ENCODE measurements around the gene TAF1B. TPM values are rescaled to one million over a fixed set of nuclear protein-coding genes. Genes with fewer than 3 reads are reported as not detected.

Gene TAF1B
- total RNA-seq, 2 donors from 2014 or later: 8.8 to 13.0 TPM

GRCh38 chr2:9975328-9975727 is 132.1 kb downstream of the TAF1B start:
- intact Hi-C loops (cut with DNase I): no loop called here
- H3K4me3 ChIP-seq: no peak overlapping the region
- no peak overlapping the region for H3K27ac ChIP-seq
- no peaks in the 10 kb centered on the region for H3K36me3 ChIP-seq
- no peak for DNase-seq
- H3K4me1 ChIP-seq: no peaks in the 10 kb centered on the region
- no peak overlapping the region for H3K9ac ChIP-seq (ENCODE audit: low read depth in 2 of 2, low read length in 2 of 2)
- no peak for TF ChIP-seq CTCF (IDR thresholded peaks at IDR 0.05)
- H3K27me3 ChIP-seq: no peaks in the 10 kb centered on the region
- no peaks in the 10 kb centered on the region for H3K9me3 ChIP-seq

- no peak overlapping the region for H3K27ac ChIP-seq
- H3K4me3 ChIP-seq: no peak overlapping the region
- no peaks in the 10 kb centered on the region for H3K9me3 ChIP-seq
- H3K9ac ChIP-seq (ENCODE audit: low read depth in 2 of 2, low read length in 2 of 2): no peak overlapping the region
- no peak for TF ChIP-seq CTCF (IDR thresholded peaks at IDR 0.05)
- peak; percentile 28 for DNase-seq
- no peaks in the 10 kb centered on the region for H3K36me3 ChIP-seq
- H3K27me3 ChIP-seq: no peaks in the 10 kb centered on the region
- no peaks in the 10 kb centered on the region for H3K4me1 ChIP-seq
- intact Hi-C loops (cut with DNase I): no loop called here
These were observed 132.7 kb downstream of the TAF1B start for GRCh38 chr2:9975805-9976447.

- H3K9me3 ChIP-seq: no peaks in the 10 kb centered on the region
- intact Hi-C loops (cut with DNase I): loop anchor here (5.0 kb wide), 1 partner anchor 67 kb away; no protein-coding TSS in a partner anchor
- H3K36me3 ChIP-seq: no peaks in the 10 kb centered on the region
- no peak overlapping the region for H3K27ac ChIP-seq
- H3K4me1 ChIP-seq: no peaks in the 10 kb centered on the region
- no peaks in the 10 kb centered on the region for H3K27me3 ChIP-seq
- no peak for TF ChIP-seq CTCF (IDR thresholded peaks at IDR 0.05)
- no peak for DNase-seq
- H3K4me3 ChIP-seq: no peak overlapping the region
- no peak overlapping the region for H3K9ac ChIP-seq (ENCODE audit: low read depth in 2 of 2, low read length in 2 of 2)
These were observed 136.7 kb downstream of the TAF1B start for GRCh38 chr2:9979977-9980376.

GRCh38 chr2:9980520-9980919 is 137.2 kb downstream of the TAF1B start:
- Histone ChIP-seq H3K9ac (ENCODE audit: low read depth in 2 of 2, low read length in 2 of 2) (no peak overlapping the region), H3K27me3 (no peaks in the 10 kb centered on the region), H3K9me3 (no peaks in the 10 kb centered on the region), H3K4me3 (no peak overlapping the region), H3K27ac (no peak overlapping the region), H3K4me1 (no peaks in the 10 kb centered on the region), H3K36me3 (no peaks in the 10 kb centered on the region)
- no peak for DNase-seq
- TF ChIP-seq CTCF (IDR thresholded peaks at IDR 0.05): no peak
- intact Hi-C loops (cut with DNase I): loop anchor here (5.0 kb wide), 1 partner anchor 67 kb away; no protein-coding TSS in a partner anchor

GRCh38 chr2:9981655-9982054 is 138.4 kb downstream of the TAF1B start:
- Histone ChIP-seq H3K9ac (ENCODE audit: low read depth in 2 of 2, low read length in 2 of 2) (no peak overlapping the region), H3K9me3 (no peaks in the 10 kb centered on the region), H3K27ac (no peak overlapping the region), H3K36me3 (no peaks in the 10 kb centered on the region), H3K4me1 (no peaks in the 10 kb centered on the region), H3K4me3 (no peak overlapping the region), H3K27me3 (no peaks in the 10 kb centered on the region)
- intact Hi-C loops (cut with DNase I): loop anchor here (5.0 kb wide), 1 partner anchor 66 kb away; no protein-coding TSS in a partner anchor
- TF ChIP-seq CTCF (IDR thresholded peaks at IDR 0.05): no peak
- no peak for DNase-seq
